Forelimb muscle (tissue), 1 donor: ENCODE data around the gene HSBP1L1. TPM values are rescaled to one million over a fixed set of nuclear protein-coding genes. Genes with fewer than 3 reads are reported as not detected.
"Not testable (repeated sequence)": the region's sequence is repeated elsewhere in the genome, so short reads cannot be mapped to it uniquely, and the experiment has no call there.

Source experiments
- DNase-seq: peaks from one replicate; pipeline ENCODE4 v3.0.0-alpha.2; 2013; ENCODE audit warnings: low read depth
- polyA plus RNA-seq: library from polyadenylated mRNA; unstranded; fragments of 120-200 nt; gene quantifications from one replicate; pipeline ENCODE4 v1.2.1, GENCODE V29; 2013; ENCODE audit not compliant: insufficient read length

Gene HSBP1L1
- polyA plus RNA-seq, 1 donor: 2.6 TPM

- no peak for DNase-seq
These were observed 22.3 kb downstream of the HSBP1L1 start for GRCh38 chr18:79986726-79987125.

- DNase-seq: no peak
These were observed 23.1 kb downstream of the HSBP1L1 start for GRCh38 chr18:79987566-79987965.

GRCh38 chr18:79988071-79988450 is 23.6 kb downstream of the HSBP1L1 start:
- DNase-seq: no peak

GRCh38 chr18:79988451-79989194 is 24.2 kb downstream of the HSBP1L1 start, which contains the start of gene TXNL4A:
Gene TXNL4A (minus strand): TSS chr18:79988563. CDS start chr18:79988392, 171 bp downstream.
- peak; percentile 78 for DNase-seq

GRCh38 chr18:79989195-79989497 is 24.7 kb downstream of the HSBP1L1 start:
- no peak for DNase-seq

- DNase-seq: no peak
These were observed 27.1 kb downstream of the HSBP1L1 start for GRCh38 chr18:79991494-79991893.

GRCh38 chr18:79999701-80000100 is 35.3 kb downstream of the HSBP1L1 start:
- DNase-seq: not testable (repeated sequence)

GRCh38 chr18:80000877-80001276 is 36.4 kb downstream of the HSBP1L1 start:
- DNase-seq: no peak

GRCh38 chr18:80002468-80002867 is 38.0 kb downstream of the HSBP1L1 start:
- DNase-seq: no peak

- no peak for DNase-seq
These were observed 40.3 kb downstream of the HSBP1L1 start for GRCh38 chr18:80004600-80005342.

- DNase-seq: no peak
These were observed 42.3 kb downstream of the HSBP1L1 start for GRCh38 chr18:80006724-80007123.

GRCh38 chr18:80009661-80010550 is 45.5 kb downstream of the HSBP1L1 start:
- no peak for DNase-seq

GRCh38 chr18:80010551-80010906 is 46.1 kb downstream of the HSBP1L1 start:
- DNase-seq: no peak

- DNase-seq: not testable (repeated sequence)
These were observed 47.2 kb downstream of the HSBP1L1 start for GRCh38 chr18:80011496-80012137.

GRCh38 chr18:80012714-80013113 is 48.3 kb downstream of the HSBP1L1 start:
- DNase-seq: no peak

Other genes starting within 250 kb of the HSBP1L1 start
- 0.46 TPM for gene KCNG2, start 166.7 kb upstream of the HSBP1L1 start, polyA plus RNA-seq
- 23.4 TPM for gene SLC66A2, start 13.0 kb upstream of the HSBP1L1 start, polyA plus RNA-seq
- 82.3 TPM for gene TXNL4A, start 23.9 kb downstream of the HSBP1L1 start, polyA plus RNA-seq
- 28.7 TPM for gene RBFA, start 69.8 kb downstream of the HSBP1L1 start, polyA plus RNA-seq
- 10.5 TPM for gene ADNP2, start 144.6 kb downstream of the HSBP1L1 start, polyA plus RNA-seq